ENCODE measurements around the gene CDCA3.

CDCA3 gene

DNA sequence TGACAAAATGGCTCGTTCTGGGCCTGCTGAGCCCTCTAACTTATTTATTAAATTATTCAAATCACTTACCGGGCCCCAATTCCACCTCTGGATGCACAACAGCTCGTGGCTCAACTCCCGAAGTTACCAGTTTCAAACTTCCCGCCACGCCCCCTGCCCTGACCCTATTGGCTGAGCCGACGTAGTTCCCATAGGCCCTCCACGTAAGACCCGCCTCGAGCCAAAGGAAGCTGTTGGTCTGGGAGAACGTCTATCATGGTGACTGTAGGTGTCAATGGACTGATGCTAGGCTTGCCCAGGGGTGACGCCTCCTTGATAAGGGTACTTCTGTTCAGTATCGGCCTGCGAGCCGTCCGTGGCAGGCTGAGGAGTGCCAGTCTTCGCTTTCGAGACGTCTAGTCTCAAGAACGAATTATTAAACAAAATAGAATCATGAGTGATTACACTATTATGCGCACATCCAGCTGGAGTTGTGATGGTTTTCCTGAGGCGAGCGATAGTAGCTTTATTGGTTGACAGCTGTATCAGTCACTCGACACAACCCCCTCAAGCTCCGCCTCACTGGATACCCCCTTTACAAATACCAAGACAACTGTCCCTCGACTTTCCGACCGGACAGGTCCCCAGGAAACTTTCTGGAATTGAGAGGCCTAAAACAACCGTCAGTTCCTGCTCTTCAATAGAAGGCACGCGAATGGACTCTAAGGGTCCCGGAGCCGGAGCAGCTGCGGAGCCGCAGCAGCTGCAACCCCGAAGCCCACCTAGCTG is at the start of gene CDCA3:
TSS of gene CDCA3 (minus strand) at position 134 of the 768 bp plus-strand sequence. CDS start 334 bp downstream, outside the sequence.
- peak within 1 kb of the TSS; percentile 99 for H2AFZ ChIP-seq
- H3K9ac ChIP-seq, result peak within 1 kb of the TSS; percentile 13
- H3K36me3 ChIP-seq (ENCODE audit: control insufficient read depth, insufficient read depth, low read length), result no peaks in the 10 kb centered on the region
- H3K27me3 ChIP-seq (ENCODE audit: control insufficient read depth, insufficient read depth, low read length), result no peaks in the 10 kb centered on the region
- H3K4me2 ChIP-seq (ENCODE audit: low read length), result peak within 1 kb of the TSS; percentile 99
- no peaks in the 10 kb centered on the region for H3K9me3 ChIP-seq (ENCODE audit: control insufficient read depth, low read length)
- TF ChIP-seq CTCF (IDR thresholded peaks at IDR 0.05), result no peak
- H3K27ac ChIP-seq, result peak within 1 kb of the TSS; percentile 98
- peak within 1 kb of the TSS; percentile 96 for H3K4me3 ChIP-seq (ENCODE audit: low read depth, low read length)
- peaks cover 23% of the 10 kb centered on the region for H3K79me2 ChIP-seq
- H3K4me1 ChIP-seq, result peaks cover 17% of the 10 kb centered on the region

DNA sequence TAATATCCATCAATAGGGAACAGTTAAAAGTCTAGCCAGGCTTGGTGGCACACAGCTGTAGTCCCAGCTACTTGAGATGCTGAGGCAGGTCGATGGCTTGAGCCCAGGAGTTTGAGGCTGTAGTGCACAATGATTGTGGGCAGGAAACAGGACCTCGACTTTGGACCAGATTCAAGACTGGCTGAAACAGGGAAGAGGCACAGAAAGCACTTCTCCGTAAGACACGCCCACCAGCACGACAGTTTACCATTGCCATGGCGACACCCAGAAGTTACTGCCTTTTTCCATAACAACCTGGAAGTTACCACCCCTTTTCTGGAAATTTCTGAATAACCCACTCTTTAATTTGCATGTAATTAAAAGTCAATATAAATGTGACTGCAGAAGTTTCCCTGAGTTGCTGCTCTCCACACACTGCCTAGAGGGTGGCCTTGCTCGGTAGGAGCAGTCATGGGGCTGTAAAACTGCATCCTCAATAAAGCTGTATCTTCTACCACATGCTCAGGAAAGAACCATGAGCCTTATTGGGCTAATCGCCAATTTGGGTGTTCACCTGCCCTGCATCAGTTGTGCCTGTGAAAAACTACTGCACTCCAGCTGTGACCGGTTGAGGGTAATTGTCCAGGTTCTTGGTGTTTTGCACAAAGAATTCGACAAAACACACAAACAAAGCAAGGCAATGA is 48.9 kb upstream of the CDCA3 start:
- Histone ChIP-seq H3K9ac (no peak overlapping the region), H3K4me3 (ENCODE audit: low read depth, low read length) (no peak overlapping the region), H3K9me3 (ENCODE audit: control insufficient read depth, low read length) (no peaks in the 10 kb centered on the region), H3K4me1 (peaks cover 8% of the 10 kb centered on the region), H3K4me2 (ENCODE audit: low read length) (no peak overlapping the region), H2AFZ (no peak overlapping the region), H3K27ac (no peak overlapping the region), H3K79me2 (no peaks in the 10 kb centered on the region), H3K27me3 (ENCODE audit: control insufficient read depth, insufficient read depth, low read length) (no peaks in the 10 kb centered on the region), H3K36me3 (ENCODE audit: control insufficient read depth, insufficient read depth, low read length) (no peaks in the 10 kb centered on the region)
- no peak for TF ChIP-seq CTCF (IDR thresholded peaks at IDR 0.05)

DNA sequence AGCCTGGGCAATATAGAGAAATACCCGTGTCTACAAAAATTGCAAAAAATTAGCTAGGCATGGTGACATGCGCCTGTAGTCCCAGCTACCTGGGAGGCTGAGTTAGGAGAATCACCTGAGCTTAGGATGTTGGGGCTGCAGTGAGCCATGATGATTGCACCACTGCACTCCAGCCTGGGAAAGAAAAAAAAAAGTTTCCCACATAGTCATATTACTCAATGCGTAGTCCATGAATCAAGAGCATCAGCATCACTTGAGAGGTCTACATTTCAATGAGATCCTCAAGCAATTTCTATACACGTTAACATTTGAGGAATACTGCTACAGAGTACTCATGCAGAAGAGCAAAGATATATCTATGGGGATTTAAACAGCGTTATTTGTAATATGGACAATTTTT is 48.3 kb upstream of the CDCA3 start:
- Histone ChIP-seq H3K27ac (no peak overlapping the region), H2AFZ (no peak overlapping the region), H3K79me2 (no peaks in the 10 kb centered on the region), H3K4me2 (ENCODE audit: low read length) (no peak overlapping the region), H3K9me3 (ENCODE audit: control insufficient read depth, low read length) (no peaks in the 10 kb centered on the region), H3K9ac (no peak overlapping the region), H3K36me3 (ENCODE audit: control insufficient read depth, insufficient read depth, low read length) (no peaks in the 10 kb centered on the region), H3K27me3 (ENCODE audit: control insufficient read depth, insufficient read depth, low read length) (no peaks in the 10 kb centered on the region), H3K4me1 (peaks cover 8% of the 10 kb centered on the region), H3K4me3 (ENCODE audit: low read depth, low read length) (no peak overlapping the region)
- no peak for TF ChIP-seq CTCF (IDR thresholded peaks at IDR 0.05)

DNA sequence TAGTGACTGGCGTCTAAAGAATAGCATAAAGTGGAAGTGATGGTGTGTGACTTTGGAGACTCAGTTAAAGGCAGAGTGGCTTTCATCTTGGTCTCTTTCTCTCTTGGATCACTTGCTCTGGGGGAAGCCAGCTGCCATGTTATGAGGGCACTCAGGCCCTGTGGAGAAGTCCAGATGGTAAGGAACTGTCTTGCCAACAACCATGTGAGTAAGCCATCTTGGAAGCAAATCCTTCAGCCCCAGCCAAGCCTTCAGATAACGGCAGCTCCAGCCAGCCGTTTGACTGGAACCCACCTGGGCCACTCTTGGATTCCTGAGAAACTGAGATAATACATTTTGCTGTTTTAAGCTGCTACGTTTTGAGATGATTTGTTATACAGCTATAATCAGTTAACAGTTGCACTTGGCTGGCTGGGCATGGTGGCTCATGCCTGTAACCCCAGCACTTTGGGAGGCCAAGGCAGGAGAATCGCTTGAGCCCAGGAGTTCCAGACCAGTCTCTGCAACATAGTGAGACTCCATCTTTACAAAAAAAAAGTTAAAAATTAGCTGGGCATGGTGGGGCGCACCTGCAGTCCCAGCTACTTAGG is 45.9 kb upstream of the CDCA3 start:
- Histone ChIP-seq H3K4me3 (ENCODE audit: low read depth, low read length) (no peak overlapping the region), H3K79me2 (no peaks in the 10 kb centered on the region), H3K4me2 (ENCODE audit: low read length) (no peak overlapping the region), H3K27ac (no peak overlapping the region), H3K27me3 (ENCODE audit: control insufficient read depth, insufficient read depth, low read length) (no peaks in the 10 kb centered on the region), H2AFZ (no peak overlapping the region), H3K9me3 (ENCODE audit: control insufficient read depth, low read length) (no peaks in the 10 kb centered on the region), H3K9ac (no peak overlapping the region), H3K4me1 (no peaks in the 10 kb centered on the region), H3K36me3 (ENCODE audit: control insufficient read depth, insufficient read depth, low read length) (no peaks in the 10 kb centered on the region)
- no peak for TF ChIP-seq CTCF (IDR thresholded peaks at IDR 0.05)
